ENCODE measurements around the gene UTRN.
A peak's percentile ranks its signal among the peaks of the same experiment; 100 is the strongest.

UTRN gene

DNA sequence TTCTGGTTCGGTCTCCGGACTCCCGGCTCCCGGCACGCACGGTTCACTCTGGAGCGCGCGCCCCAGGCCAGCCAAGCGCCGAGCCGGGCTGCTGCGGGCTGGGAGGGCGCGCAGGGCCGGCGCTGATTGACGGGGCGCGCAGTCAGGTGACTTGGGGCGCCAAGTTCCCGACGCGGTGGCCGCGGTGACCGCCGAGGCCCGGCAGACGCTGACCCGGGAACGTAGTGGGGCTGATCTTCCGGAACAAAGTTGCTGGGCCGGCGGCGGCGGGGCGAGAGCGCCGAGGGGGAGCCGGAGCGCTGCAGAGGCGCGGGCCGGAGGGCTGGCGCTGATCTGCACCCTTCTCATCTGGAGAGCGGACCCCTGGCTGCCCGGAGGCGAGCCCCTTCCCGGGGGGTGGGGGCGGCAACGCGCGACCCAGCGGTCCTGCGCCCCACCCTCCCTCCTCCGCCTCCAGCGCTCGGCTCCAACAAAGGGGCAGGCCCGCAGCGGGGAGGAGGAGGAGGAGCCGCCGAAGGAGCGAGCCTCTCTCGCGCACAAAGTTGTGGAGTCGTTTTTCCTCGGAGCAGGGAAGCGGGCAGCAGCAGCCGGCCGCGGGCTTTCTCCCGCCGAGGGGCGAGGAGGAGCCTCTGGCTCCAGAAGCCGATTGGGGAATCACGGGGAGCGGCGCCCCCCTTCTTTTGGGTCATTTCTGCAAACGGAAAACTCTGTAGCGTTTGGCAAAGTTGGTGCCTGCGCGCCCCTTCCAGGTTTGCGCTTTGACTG lies at the start of gene UTRN:
Gene UTRN, plus strand, starts transcription at position 553 of the 765 bp plus-strand sequence. CDS start 6,494 bp downstream, outside the sequence.
- no peak for DNase-seq (ENCODE audit: low read depth)

DNA sequence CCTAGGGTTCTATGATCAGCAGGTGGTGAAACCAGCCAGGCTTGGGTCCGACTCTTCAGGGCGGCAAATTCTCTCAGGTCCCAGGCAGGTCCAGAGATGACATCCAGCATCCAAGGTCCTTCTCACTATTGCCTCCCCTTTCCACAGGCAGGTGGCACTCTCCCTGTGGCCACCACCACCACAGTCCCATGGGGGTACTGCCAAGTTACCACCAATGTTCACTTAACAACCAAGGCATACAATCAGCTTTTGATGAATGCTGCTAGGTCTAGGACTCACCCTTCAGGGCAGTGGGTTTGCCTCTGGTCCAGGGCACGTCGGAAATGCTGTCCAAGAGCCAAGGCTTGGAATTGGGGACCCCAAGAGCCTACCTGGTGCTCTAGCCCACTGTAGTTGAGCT lies 40.4 kb upstream of the UTRN start:
- DNase-seq (ENCODE audit: low read depth): no peak

DNA sequence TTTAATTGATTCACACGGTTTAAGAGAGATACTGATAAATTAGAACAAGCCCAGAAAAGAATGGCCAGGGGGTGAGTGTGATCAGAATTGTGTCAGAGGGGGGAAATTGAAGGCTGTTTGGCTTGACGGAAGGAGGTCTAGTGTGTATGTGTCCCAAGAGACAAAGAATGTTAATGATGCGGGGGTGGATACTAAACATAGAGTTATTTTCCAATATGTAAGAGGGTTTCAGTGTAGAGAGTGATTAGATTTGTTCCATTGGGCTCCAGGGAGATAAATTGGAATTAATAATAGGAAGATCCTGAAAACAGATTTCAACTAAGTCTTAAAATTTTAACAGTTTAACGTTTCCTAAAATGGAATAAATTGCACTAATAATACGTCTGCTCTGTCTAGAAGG lies 38.1 kb upstream of the UTRN start:
- DNase-seq (ENCODE audit: low read depth): no peak

DNA sequence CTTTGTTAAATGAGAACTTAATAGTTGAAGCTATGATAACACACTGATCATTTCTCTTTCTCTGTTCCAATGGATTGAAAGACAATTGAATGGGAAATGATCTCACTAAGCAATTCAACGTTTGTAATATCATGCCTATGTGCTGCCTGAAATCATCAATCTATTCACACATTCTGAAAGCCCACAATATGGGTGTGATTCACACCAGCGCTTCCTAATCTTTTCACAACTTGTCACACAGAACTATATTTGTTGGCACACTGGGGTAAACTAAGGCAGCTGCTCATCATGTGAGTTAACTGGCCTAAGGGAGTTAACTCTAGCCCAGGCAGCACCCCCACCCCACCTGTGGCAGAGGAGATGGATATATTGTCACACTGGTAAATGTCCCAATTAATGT lies 37.1 kb upstream of the UTRN start:
- no peak for DNase-seq (ENCODE audit: low read depth)

DNA sequence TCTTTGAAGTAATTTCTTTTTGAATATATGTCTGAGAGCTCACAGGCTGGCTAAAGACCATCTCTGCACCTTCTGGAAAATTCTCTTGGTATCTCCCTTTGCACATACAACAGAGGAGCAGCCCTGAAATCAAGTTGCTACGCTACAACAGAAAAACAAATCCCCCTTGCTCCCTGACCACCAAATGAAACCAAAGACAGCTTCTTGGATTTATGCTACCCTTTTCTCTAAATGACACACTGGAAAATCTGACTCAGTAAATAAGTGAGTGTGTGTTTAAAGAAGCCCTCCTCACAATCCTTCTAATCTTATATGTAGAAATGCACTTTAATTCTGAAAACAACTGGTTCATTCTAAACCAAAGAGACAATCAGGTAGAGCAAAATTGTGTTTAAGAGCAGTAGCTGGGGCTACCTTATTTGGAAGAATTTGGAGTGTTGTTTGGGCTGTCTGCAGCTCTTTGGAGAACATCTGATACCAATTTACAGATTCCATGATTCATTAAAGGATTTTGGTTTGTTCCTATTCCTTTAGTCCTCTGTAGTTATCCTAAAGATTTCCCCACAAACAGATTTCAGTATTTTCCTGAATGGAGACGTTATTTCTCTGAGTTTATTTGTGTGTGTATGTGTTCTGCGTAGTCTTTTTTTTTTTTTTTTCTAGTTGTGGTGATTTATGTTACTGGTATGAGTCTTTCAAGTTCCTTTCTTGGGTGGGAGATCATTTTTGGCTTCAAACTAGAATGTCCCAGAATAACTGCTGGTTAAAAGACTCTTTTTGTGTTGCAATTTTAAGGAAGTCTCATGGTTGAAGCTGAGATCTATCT lies 36.4 kb upstream of the UTRN start:
- no peak for DNase-seq (ENCODE audit: low read depth)

DNA sequence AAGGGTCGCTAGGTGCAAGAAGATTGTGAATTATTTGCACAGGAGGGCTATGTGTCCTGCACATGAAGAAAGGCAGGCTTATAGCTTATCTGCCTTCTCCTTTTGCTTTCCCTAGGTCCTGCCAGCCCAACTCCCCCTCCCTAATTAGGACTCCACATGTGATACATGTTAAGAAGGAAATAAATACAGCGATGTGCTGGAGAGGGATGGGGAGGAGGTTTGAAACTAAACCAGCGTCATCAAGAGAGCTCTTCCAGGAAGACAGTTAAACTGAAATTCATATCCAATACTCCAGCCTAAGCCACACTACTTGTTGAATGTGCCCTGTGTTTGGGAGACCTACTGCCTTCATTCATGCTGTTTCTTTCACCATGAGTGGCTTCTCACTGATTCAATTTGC lies 34.9 kb upstream of the UTRN start:
- no peak for DNase-seq (ENCODE audit: low read depth)

DNA sequence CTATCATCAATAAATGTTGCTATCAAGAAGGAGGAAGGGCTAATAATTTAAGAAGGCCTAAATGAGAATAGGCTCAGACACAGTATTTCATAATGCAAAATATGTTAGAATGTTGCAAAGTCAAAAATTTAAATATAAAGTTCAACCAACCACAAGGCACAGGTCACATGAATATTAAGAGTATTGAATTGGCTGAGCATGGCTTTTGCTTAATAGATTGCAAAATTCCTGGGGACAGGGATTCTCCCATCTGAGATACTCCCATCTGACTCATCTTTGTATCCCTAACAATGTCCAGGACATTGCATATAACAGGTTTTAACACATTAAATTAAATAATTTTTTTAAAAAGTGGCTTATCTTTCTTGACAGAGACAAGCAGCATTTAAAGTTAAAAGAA lies 32.9 kb upstream of the UTRN start:
- DNase-seq (ENCODE audit: low read depth): no peak

DNA sequence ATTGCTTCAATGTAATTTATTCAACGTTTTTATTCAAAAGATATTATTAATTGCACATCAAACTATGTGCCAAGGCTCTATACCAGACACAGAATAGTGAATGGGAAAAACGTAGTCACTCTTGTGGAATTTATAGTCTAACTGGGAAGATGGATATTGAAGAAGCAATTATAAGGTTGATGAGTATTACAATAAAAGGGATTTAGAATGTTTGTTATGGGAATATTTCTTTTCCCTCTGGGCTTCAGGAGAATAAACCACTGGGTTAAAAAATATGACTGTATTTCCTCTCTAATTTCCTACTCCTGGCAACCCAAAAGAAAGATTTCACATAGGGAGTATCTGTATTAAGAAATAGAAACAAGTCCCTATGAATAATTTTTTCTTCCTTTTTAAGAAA lies 25.1 kb upstream of the UTRN start:
- DNase-seq (ENCODE audit: low read depth): no peak

DNA sequence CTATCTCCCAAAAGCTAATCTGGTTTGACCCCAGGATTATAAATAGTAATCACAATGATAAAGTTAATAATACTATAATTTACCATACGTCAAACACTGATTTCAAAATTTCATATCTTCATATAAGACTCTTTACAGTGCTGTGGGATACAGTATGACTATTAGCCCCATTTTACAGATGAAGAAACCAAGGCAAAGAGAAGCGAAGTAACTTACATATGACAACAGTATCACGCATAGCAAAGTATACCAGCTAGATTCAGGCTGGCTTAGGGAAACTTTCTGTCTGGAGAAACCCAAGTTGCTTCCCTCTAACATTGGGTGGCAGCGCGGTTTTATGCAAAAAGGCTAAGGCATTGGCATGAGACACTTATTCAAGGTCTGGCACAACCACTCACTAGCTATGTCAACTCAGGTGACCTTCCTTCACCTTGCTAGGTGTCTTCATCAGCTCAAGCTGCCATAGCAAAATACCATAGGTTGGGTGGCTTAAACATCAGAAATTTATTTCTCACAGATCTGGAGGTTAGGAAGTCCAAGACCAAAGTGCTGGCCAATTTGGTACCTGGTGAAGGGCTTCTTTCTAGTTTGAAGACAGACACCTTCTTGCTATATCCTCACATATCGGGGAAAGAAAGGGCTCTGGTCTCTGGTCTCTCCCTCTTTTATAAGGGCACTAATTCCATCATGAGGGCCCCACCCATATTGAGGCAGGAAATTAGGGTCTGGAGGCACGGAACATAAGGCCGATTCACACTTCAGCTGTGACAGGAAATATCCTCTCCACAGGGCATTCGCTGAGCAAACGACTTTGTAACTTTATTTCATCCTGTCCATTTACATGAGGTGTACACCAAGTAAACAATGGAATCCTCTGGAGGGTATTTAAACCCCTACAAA lies 22.4 kb upstream of the UTRN start:
- DNase-seq (ENCODE audit: low read depth): peak; percentile 3

DNA sequence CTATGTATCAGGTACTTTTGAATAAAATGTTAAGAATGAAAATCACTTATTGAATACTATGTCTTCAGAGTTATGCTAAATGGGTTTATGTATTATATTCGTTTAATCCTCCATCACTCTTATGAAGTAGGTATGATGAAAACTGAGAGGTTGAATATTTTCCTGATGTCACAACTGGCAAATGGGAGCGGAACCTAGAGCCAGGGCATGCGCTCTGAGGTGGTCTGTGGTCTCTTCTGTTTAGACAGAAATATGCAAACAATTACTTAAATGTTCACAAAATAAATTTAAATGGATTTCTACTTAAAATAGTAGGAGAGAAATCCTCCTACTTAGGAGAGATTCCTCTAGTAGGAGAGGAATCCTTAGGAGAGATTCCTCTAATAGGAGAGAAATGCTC lies 21.3 kb upstream of the UTRN start:
- no peak for DNase-seq (ENCODE audit: low read depth)

DNA sequence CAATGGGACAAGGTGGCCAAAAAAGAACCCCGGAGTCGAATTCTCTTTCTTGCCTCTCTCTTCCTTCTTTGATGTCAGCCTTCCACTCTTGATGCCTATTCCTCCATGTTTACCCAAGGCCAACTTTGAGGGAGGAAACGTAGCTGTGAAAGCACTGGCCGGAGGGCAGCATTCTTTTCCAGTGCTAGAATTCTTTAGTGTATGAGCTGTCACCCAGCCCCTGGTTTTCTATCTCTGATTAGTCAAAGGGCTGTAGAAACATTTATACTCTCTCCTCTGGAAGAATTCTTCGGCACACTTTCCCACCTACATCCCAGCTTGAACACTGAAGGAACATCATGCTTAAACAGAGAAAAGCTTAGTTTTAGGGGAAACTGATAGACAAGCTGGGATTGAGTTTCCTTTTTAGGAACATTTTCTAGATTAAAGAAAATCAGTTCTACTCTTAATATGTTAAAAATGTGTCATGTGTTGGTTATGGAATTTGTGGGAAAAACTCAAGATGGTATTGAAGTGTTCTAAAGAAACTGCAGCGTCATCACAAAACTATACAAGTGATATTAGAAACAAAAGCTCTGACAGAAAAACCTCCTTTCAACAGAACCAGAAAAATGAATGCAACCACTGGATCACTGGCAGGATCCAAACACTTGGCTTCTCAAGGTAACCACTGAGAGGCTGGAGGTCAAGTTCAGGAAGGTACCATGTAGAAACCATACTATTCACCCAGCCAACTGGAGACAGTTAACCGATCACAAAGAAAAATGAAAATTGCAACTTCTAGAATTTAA lies 20.7 kb upstream of the UTRN start:
- DNase-seq (ENCODE audit: low read depth): no peak

DNA sequence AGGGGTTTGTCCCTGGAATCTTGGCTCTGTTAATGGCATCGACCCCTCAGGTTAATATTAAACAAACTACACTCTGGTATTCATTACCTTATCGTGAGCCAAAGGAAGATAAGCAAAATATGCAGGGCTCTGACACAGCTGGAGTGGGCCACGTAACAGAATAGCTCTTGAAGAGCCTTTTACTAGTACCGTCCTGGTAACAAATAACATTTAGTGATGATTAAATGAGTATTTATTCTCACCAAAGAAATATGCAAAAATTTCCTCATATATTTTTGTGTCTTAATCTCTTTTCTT lies 20.1 kb upstream of the UTRN start:
- DNase-seq (ENCODE audit: low read depth): no peak

DNA sequence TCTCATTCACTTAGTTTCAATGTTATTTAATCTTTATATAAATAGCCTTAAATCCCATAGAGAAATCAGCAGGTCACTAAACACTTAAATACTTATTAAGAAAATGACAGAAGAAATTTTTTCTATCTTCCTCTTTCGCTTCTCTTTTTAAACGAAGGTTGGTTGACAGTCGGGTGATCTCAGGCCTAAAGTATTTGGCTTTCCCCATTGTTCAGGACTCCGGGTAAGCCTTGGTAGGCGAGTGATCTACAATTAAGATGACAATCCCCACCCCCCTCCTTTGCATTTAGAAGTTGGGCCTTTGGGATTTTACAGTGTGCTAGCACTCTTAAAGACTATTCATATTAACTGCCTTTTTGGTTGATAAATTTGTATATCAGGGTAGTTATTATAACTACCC lies 19.7 kb upstream of the UTRN start:
- no peak for DNase-seq (ENCODE audit: low read depth)

DNA sequence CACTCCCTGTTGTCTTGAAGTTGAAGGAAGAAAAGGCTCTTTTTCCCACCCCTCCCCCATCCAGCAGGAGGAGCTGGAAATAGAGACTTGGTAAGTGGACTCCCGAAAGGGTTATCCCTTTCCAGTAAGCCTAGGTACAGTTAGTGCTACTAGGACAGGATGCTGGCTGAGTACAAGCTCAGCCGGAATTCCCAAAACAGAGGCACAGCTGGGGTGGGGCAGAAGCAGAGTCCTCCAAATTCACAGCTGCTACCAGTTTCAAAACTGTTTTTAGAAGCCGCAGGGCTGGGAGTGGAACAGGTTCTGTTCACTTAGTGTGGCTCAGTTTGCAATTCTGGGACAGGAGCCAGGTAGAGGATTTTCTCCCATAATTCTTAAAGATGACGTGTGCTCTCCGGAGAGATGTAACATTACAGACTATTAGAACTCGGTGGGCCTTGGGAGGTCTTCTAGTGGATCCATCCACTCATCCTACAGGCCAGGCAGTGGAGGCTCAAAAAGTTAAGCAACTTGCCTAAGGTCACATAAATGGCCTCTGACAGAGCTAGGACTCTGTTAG lies 19.0 kb upstream of the UTRN start:
- DNase-seq (ENCODE audit: low read depth): no peak

DNA sequence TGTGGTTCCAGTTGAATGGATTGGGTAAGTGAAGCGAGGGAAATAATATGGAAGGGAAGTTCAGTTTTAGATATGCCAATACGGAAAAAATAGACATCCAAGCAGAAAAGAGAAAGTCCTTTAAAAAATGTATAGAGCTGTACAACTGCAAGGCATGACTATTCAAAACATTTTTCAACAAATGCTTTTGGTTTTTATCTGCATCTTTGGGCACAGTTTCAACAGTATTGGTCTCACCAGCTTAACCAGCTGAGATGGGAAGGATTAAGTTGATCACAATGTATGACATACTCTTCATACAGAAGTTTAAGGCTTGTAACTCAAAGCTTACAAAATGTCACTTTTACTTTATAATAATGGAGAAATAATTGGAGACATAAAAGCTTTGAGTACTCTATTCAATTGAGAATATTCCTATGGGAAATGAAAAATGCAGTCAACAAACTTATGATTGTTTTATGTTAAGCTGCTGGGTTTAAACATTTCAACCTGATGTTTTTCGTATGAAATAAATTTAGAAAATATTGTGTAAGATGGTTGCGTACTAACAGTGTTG lies 16.3 kb upstream of the UTRN start:
- DNase-seq (ENCODE audit: low read depth): no peak

DNA sequence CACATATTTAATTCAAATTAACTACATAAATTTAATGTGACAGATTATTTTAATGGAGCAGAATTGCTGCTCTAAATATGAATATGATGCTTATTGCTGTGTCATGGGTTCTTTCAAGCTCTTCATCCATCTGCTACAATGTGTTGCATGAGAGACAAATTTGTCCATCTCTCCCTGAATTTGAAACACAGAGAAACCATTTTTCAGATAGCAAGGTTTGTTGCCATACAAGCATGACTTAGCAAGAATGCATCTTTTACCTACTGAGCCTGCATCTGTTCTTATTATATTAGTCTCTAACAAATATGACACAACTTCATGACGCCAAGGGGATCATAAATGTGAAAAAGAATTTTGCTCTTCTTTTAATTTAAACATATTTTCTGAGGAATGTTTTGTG lies 8.0 kb upstream of the UTRN start:
- DNase-seq (ENCODE audit: low read depth): no peak

DNA sequence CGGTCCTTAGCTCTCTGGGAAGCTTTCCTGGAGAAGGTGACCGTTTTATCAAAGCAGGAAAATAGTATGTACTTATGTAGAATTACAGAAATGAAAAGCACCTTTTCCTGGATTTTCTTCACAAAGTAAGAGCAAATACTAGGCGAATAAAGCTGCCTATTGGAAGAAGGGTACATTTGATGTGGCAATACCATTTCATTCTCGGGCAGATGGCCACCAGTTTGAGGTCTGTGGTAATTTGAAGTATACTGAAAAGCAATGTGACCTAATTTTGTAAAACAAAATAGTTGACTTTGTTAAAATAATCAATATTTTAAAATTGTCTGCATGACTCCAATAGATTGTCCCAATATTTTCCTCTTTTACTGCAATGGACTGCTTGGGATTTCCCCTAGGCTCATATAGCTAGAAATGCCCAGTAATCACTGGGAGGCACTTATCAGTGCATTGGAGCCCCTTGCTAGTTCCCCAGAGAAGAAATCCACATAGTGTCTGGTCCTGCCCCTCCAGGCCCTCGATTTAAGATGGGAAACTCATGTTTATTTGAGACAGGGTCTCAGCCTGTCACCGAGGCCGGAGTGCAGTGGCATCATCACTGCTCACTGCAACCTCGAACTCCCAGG lies 7.4 kb upstream of the UTRN start:
- no peak for DNase-seq (ENCODE audit: low read depth)

DNA sequence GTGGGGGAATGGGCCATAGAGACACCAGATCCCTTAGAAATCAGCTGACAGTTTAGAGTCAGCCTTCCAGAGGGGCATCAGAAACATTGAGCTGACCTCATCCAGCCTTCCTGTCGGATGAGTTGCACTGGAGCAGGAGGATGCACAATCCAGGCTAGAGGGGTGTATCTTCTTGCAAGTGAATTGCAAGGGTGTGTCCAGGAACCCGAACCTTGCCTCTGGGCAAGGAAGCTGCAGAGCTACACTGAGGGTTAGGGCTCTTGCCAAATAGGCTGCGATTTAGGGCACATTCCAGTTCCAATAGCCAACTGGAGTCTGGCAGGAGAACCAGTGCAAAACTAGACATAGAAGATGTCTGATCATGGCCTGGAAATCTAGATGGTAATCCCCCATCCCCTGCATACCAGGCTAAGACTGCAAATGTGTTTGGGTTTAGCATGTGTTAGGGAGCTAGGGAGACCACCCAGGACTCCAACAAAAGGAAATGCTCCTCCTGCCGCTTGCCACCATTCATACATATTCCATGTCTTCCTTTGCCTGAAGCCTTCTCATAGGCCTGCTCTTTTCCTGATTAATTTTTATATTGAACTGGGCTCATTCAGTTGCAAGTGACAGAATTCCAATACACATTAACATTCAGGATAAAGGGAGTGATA lies 6.3 kb upstream of the UTRN start:
- no peak for DNase-seq (ENCODE audit: low read depth)

DNA sequence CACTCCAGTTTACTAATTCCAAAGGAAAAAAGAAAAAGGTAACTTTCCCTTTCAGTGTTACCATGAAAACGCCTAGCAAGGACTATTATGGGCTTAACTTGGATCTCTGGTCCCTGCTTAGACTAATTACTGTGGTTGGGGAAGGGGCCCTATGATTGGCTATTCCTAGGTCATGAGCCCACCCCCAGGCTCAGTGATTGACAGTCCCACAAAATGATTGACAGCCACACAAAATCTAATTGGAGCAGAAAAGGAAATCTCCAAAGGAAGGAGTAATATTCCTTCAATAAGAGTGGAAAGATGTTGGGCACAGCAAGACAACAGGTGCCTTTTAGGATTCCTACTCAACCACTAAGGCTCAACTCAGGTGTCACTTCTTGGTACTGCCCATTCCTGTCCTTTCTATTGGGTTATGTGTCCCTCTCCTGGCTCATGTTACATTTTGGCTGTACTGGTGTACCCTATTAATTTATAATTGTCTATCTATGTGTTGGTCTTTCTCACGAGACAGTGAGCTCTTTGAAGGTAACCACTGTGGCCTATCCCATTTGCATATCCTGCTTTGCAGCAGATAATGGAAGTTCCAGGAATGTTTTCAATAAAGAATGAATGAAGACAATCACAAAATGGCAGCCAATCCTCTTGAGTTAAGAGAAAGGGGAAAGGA lies 5.5 kb upstream of the UTRN start:
- DNase-seq (ENCODE audit: low read depth): no peak

Data from activated T-helper 1 cell treated with Interleukin-2 at 50 U/mL for 16 hours (primary cell).